CD4-positive, alpha-beta T cell treated with Interferon alpha-2 for 1 hour (primary cell): ENCODE measurements around the gene KLC4.
A peak's percentile ranks its signal among the peaks of the same experiment; 100 is the strongest.

Experiments
- DNase-seq, 2 donors: peaks; one replicate each; pipeline ENCODE4 v3.0.0-alpha.2; 2020 to 2022

Gene KLC4

GRCh38 chr6:43059168-43060033 lies at the start of gene KLC4, which contains the start of gene MRPL2:
Gene KLC4 (plus strand): TSS chr6:43059631. CDS start chr6:43061336, 1,705 bp downstream.
Gene MRPL2 (minus strand): TSS chr6:43059434. CDS start chr6:43059381, 53 bp downstream.
- DNase-seq = peak; percentile 98

GRCh38 chr6:43011207-43011606 lies 48.2 kb upstream of the KLC4 start:
- DNase-seq = no peak

- no peak for DNase-seq
Measured at GRCh38 chr6:43012364-43012763, 47.1 kb upstream of the KLC4 start.

- DNase-seq = no peak
Measured at GRCh38 chr6:43013097-43013842, 46.2 kb upstream of the KLC4 start.

- peak; percentile 100 for DNase-seq
Measured at GRCh38 chr6:43013843-43014433, 45.5 kb upstream of the KLC4 start, which contains the start of the genes KLHDC3 and MEA1. Gene KLHDC3 (plus strand): TSS chr6:43014249. CDS start chr6:43017193, 2,944 bp downstream. Gene MEA1 (minus strand): TSS chr6:43013946. CDS start chr6:43013813, 133 bp downstream.

- DNase-seq = no peak
Measured at GRCh38 chr6:43014434-43014909, 45.0 kb upstream of the KLC4 start.

- no peak for DNase-seq
Measured at GRCh38 chr6:43016176-43016942, 43.1 kb upstream of the KLC4 start.

GRCh38 chr6:43016943-43017334 lies 42.5 kb upstream of the KLC4 start:
- DNase-seq = no peak

- no peak for DNase-seq
Measured at GRCh38 chr6:43019152-43019551, 40.3 kb upstream of the KLC4 start.

GRCh38 chr6:43020052-43020705 lies 39.3 kb upstream of the KLC4 start:
- DNase-seq = no peak

GRCh38 chr6:43020847-43021246 lies 38.6 kb upstream of the KLC4 start:
- no peak for DNase-seq

GRCh38 chr6:43021270-43022047 lies 38.0 kb upstream of the KLC4 start, which contains the start of gene RRP36:
Gene RRP36 (plus strand): TSS chr6:43021623. CDS start chr6:43021655, 32 bp downstream.
- DNase-seq = peak; percentile 43 to 70

- DNase-seq = no peak
Measured at GRCh38 chr6:43024436-43024835, 35.0 kb upstream of the KLC4 start.

- DNase-seq = no peak
Measured at GRCh38 chr6:43026365-43026764, 33.1 kb upstream of the KLC4 start.

GRCh38 chr6:43029120-43029519 lies 30.3 kb upstream of the KLC4 start:
- no peak for DNase-seq

- no peak for DNase-seq
Measured at GRCh38 chr6:43032326-43032725, 27.1 kb upstream of the KLC4 start.

- no peak for DNase-seq
Measured at GRCh38 chr6:43033496-43034189, 25.8 kb upstream of the KLC4 start.

GRCh38 chr6:43034190-43034525 lies 25.3 kb upstream of the KLC4 start:
- DNase-seq = no peak

GRCh38 chr6:43035495-43036194 lies 23.8 kb upstream of the KLC4 start:
- no peak for DNase-seq

- DNase-seq = no peak
Measured at GRCh38 chr6:43036712-43037111, 22.7 kb upstream of the KLC4 start.
